ENCODE measurements around the gene PLA2G4D. TPM values are rescaled to one million over a fixed set of nuclear protein-coding genes. Genes with fewer than 3 reads are reported as not detected.

The PLA2G4D gene
- total RNA-seq, 1 experiment from 2014 or later = not detected

- intact Hi-C loops (cut with micrococcal nuclease; ENCODE audit: unreplicated experiment) = loop anchor here (1.0 kb wide), 1 partner anchor 68 kb away; no protein-coding TSS in a partner anchor
- Histone ChIP-seq H3K36me3 (ENCODE audit: insufficient read depth, low read length, poor library complexity, severe bottlenecking) (no peaks in the 10 kb centered on the region), H3K9me3 (ENCODE audit: low read depth, low read length, poor library complexity, severe bottlenecking) (no peaks in the 10 kb centered on the region), H3K27ac (ENCODE audit: low read depth, low read length, poor library complexity, severe bottlenecking) (no peak overlapping the region), H3K4me3 (ENCODE audit: low read depth, low read length, poor library complexity, severe bottlenecking) (peak overlapping the region; percentile 33), H3K27me3 (replicated peaks; ENCODE audit: insufficient read depth, low read depth, low read length, poor library complexity) (no peaks in the 10 kb centered on the region), H3K4me1 (ENCODE audit: insufficient read depth, low read length, poor library complexity, severe bottlenecking) (no peaks in the 10 kb centered on the region)
- peak; percentile 86 for DNase-seq (ENCODE audit: low spot score)
- no TSS peak for BruUV-seq (replicated peaks)
- ChIA-PET POLR2A (ENCODE audit: low non-redundant PET) (no interaction called here), CTCF (interaction anchor here (0.6 to 1.6 kb wide), 2 partner anchors 67 to 285 kb away, joined by 5 to 11 read pairs; no protein-coding TSS in a partner anchor)
- TF ChIP-seq EZH2 (IDR thresholded peaks at IDR 0.05; ENCODE audit: borderline replicate concordance, low read depth, low read length, poor library complexity, severe bottlenecking) (no peak), CTCF (conservative IDR thresholded peaks at IDR 0.05; ENCODE audit: low read depth, low read length) (peak; percentile 89)
Observed at GRCh38 chr15:42056934-42057798, 37.2 kb downstream of the PLA2G4D start.

DNA sequence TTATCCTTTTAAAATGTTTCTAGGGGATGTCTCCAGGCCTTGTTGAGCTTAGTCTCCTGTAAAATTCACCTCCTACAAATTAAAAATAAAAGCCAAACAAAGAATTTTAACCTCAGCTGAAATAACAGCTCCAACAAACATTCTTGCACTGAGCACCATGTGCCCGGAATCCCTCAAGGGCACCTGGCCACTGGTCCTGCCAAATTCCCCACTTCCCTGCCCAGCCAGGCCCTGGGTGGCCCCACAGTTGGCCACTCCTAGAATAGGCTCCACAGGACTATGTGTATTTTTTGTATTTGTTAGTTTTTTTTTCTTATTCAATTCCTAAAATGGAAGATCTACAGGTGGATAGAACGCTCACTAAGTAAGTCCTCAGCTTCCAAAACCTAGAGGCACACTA is 40.4 kb downstream of the PLA2G4D start:
- Histone ChIP-seq H3K36me3 (ENCODE audit: insufficient read depth, low read length, poor library complexity, severe bottlenecking) (no peaks in the 10 kb centered on the region), H3K27me3 (replicated peaks; ENCODE audit: insufficient read depth, low read depth, low read length, poor library complexity) (no peaks in the 10 kb centered on the region), H3K9me3 (ENCODE audit: low read depth, low read length, poor library complexity, severe bottlenecking) (no peaks in the 10 kb centered on the region), H3K4me1 (ENCODE audit: insufficient read depth, low read length, poor library complexity, severe bottlenecking) (no peaks in the 10 kb centered on the region), H3K4me3 (ENCODE audit: low read depth, low read length, poor library complexity, severe bottlenecking) (no peak overlapping the region), H3K27ac (ENCODE audit: low read depth, low read length, poor library complexity, severe bottlenecking) (no peak overlapping the region)
- POLR2A ChIA-PET (ENCODE audit: low non-redundant PET) = no interaction called here
- DNase-seq (ENCODE audit: low spot score) = no peak
- intact Hi-C loops (cut with micrococcal nuclease; ENCODE audit: unreplicated experiment) = no loop called here
- no TSS peak for BruUV-seq (replicated peaks)
- TF ChIP-seq EZH2 (IDR thresholded peaks at IDR 0.05; ENCODE audit: borderline replicate concordance, low read depth, low read length, poor library complexity, severe bottlenecking) = no peak
- no peak for TF ChIP-seq CTCF (conservative IDR thresholded peaks at IDR 0.05; ENCODE audit: low read depth, low read length)
- CTCF ChIA-PET = interaction anchor here (0.6 kb wide), 1 partner anchor 281 kb away, joined by 3 read pairs; no protein-coding TSS in a partner anchor

GRCh38 chr15:42053010-42053409 is 41.4 kb downstream of the PLA2G4D start:
- intact Hi-C loops (cut with micrococcal nuclease; ENCODE audit: unreplicated experiment) = no loop called here
- no peaks in the 10 kb centered on the region for H3K27me3 ChIP-seq (replicated peaks; ENCODE audit: insufficient read depth, low read depth, low read length, poor library complexity)
- POLR2A ChIA-PET (ENCODE audit: low non-redundant PET) = no interaction called here
- no TSS peak for BruUV-seq (replicated peaks)
- no peak overlapping the region for H3K4me3 ChIP-seq (ENCODE audit: low read depth, low read length, poor library complexity, severe bottlenecking)
- CTCF ChIA-PET = no interaction called here
- H3K4me1 ChIP-seq (ENCODE audit: insufficient read depth, low read length, poor library complexity, severe bottlenecking) = no peaks in the 10 kb centered on the region
- DNase-seq (ENCODE audit: low spot score) = no peak
- H3K36me3 ChIP-seq (ENCODE audit: insufficient read depth, low read length, poor library complexity, severe bottlenecking) = no peaks in the 10 kb centered on the region
- no peaks in the 10 kb centered on the region for H3K9me3 ChIP-seq (ENCODE audit: low read depth, low read length, poor library complexity, severe bottlenecking)
- H3K27ac ChIP-seq (ENCODE audit: low read depth, low read length, poor library complexity, severe bottlenecking) = no peak overlapping the region
- TF ChIP-seq EZH2 (IDR thresholded peaks at IDR 0.05; ENCODE audit: borderline replicate concordance, low read depth, low read length, poor library complexity, severe bottlenecking) (no peak), CTCF (conservative IDR thresholded peaks at IDR 0.05; ENCODE audit: low read depth, low read length) (no peak)

Data from A673 (cell line).